HG02610 (cell line): Measurements from ENCODE around the gene SPATA24.
A peak's percentile ranks its signal among the peaks of the same experiment; 100 is the strongest.
"Not testable (repeated sequence)": the region's sequence is repeated elsewhere in the genome, so short reads cannot be mapped to it uniquely, and the experiment has no call there.

Experiments
- ATAC-seq: cut with Tn5 transposase; IDR thresholded peaks from one replicate; pipeline ENCODE4 v1.9.1; 2021; ENCODE audit warnings: mild to moderate bottlenecking, moderate library complexity; ENCODE audit not compliant: unreplicated experiment

The SPATA24 gene

GRCh38 chr5:139395844-139396640, 7.8 kb downstream of the SPATA24 start:
- no peak for ATAC-seq

GRCh38 chr5:139394654-139395566, 9.0 kb downstream of the SPATA24 start, which contains the start of gene PROB1:
PROB1 (minus strand) TSS chr5:139395104; CDS start chr5:139395081, 23 bp downstream.
- ATAC-seq, result no peak

- no peak for ATAC-seq
Observed at GRCh38 chr5:139394123-139394653, 9.7 kb downstream of the SPATA24 start.

- no peak for ATAC-seq
Observed at GRCh38 chr5:139393497-139394122, 10.3 kb downstream of the SPATA24 start.

- ATAC-seq, result peak; percentile 45
Observed at GRCh38 chr5:139392678-139393496, 11.0 kb downstream of the SPATA24 start.

GRCh38 chr5:139392324-139392677, 11.6 kb downstream of the SPATA24 start:
- no peak for ATAC-seq

- ATAC-seq, result no peak
Observed at GRCh38 chr5:139391570-139392323, 12.1 kb downstream of the SPATA24 start.

- no peak for ATAC-seq
Observed at GRCh38 chr5:139390639-139391569, 13.0 kb downstream of the SPATA24 start.

- peak; percentile 45 for ATAC-seq
Observed at GRCh38 chr5:139389701-139390638, 13.9 kb downstream of the SPATA24 start, which contains the start of gene MZB1. MZB1 (minus strand) TSS chr5:139389913; CDS start chr5:139389856, 57 bp downstream.

- ATAC-seq, result no peak
Observed at GRCh38 chr5:139388198-139388821, 15.6 kb downstream of the SPATA24 start.

GRCh38 chr5:139387611-139388197, 16.2 kb downstream of the SPATA24 start:
- no peak for ATAC-seq

GRCh38 chr5:139386956-139387355, 16.9 kb downstream of the SPATA24 start:
- not testable (repeated sequence) for ATAC-seq

- no peak for ATAC-seq
Observed at GRCh38 chr5:139386050-139386438, 17.8 kb downstream of the SPATA24 start.

- no peak for ATAC-seq
Observed at GRCh38 chr5:139385061-139386049, 18.5 kb downstream of the SPATA24 start.

- no peak for ATAC-seq
Observed at GRCh38 chr5:139384591-139385051, 19.3 kb downstream of the SPATA24 start.
